ENCODE measurements around the gene FHOD3.

- TF ChIP-seq EP300 (IDR thresholded peaks at IDR 0.05) (no peak), CTCF (IDR thresholded peaks at IDR 0.05) (no peak), POLR2A (IDR thresholded peaks at IDR 0.05; ENCODE audit: low read depth) (no peak)
Measured at GRCh38 chr18:36446059-36446458, 148.5 kb downstream of the FHOD3 start.

Measured in esophagus muscularis mucosa (tissue), 4 donors.